ENCODE results near the gene SLC25A44.

SLC25A44 gene

GRCh38 chr1:156232201-156232894 is 38.4 kb downstream of the SLC25A44 start:
- FAIRE-seq = no peak
- TF ChIP-seq POLR2A (IDR thresholded peaks at IDR 0.05; ENCODE audit: low read depth, low read length) (no peak), POLR2AphosphoS5 (IDR thresholded peaks at IDR 0.05; ENCODE audit: low read depth, low read length) (no peak), TAF1 (IDR thresholded peaks at IDR 0.05; ENCODE audit: borderline replicate concordance, low read depth, low read length) (no peak)
- no peak for DNase-seq (ENCODE audit: insufficient read length)

DNA sequence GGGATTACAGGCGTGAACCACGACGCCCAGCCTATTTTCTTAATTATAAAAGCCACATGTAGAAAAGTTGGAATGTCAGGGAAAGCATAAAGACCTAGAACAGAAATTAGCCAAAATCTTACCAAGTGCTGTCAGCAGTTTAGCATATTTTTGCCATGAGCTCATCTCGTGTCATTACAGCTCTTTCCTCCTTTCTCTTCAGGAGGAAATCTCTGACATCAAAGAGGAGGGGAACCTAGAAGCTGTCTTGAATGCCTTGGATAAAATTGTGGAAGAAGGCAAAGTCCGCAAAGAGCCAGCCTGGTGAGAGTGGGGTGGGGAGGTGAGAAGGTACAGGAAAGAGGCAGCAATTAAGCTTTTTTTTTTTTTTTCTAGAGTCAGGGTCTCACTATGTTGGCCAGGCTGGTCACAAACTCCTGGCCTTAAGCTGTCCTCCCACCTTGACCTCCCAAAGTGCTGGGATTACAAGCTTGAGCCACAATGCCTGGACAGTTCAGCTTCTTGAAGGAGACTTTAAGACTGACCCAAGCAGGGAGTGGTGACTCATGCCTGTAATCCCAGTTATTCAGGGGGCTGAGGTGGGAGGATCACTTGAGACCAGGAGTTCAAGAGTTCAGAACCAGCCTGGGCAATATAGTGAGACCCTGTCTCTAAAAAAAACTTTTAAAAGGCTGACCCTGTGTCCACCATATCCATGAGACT is 39.7 kb downstream of the SLC25A44 start:
- DNase-seq (ENCODE audit: insufficient read length) (no peak), FAIRE-seq (no peak)
- TF ChIP-seq POLR2A (IDR thresholded peaks at IDR 0.05; ENCODE audit: low read depth, low read length) (no peak), POLR2AphosphoS5 (IDR thresholded peaks at IDR 0.05; ENCODE audit: low read depth, low read length) (no peak), TAF1 (IDR thresholded peaks at IDR 0.05; ENCODE audit: borderline replicate concordance, low read depth, low read length) (no peak)

DNA sequence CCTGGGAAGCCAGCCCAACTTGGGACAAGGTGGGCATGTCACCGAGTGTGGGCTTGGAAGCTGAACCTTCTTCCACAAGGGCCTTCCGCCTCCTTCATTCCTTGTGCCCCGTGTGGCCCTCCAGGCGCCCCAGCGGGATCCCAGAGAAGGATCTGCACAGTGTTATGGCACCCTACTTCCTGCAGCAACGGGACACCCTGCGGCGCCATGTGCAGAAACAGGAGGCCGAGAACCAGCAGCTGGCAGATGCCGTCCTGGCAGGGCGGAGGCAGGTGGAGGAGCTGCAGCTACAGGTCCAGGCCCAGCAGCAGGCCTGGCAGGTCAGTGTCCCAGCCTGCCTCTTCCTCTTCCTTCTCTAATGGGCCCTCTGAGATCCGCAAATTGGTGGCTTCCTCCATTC is 42.3 kb downstream of the SLC25A44 start:
- no peak for TF ChIP-seq POLR2AphosphoS5 (IDR thresholded peaks at IDR 0.05; ENCODE audit: low read depth, low read length)
- no peak for TF ChIP-seq TAF1 (IDR thresholded peaks at IDR 0.05; ENCODE audit: borderline replicate concordance, low read depth, low read length)
- TF ChIP-seq POLR2A (IDR thresholded peaks at IDR 0.05; ENCODE audit: low read depth, low read length) = no peak
- DNase-seq (ENCODE audit: insufficient read length) = no peak
- no peak for FAIRE-seq

- DNase-seq (ENCODE audit: insufficient read length) (no peak), FAIRE-seq (no peak)
- TF ChIP-seq POLR2A (IDR thresholded peaks at IDR 0.05; ENCODE audit: low read depth, low read length) (no peak), TAF1 (IDR thresholded peaks at IDR 0.05; ENCODE audit: borderline replicate concordance, low read depth, low read length) (no peak), POLR2AphosphoS5 (IDR thresholded peaks at IDR 0.05; ENCODE audit: low read depth, low read length) (no peak)
These were observed 44.3 kb downstream of the SLC25A44 start for GRCh38 chr1:156238248-156238647.

- TF ChIP-seq POLR2A (IDR thresholded peaks at IDR 0.05; ENCODE audit: low read depth, low read length) (no peak; the same call in 1 of the 2 replicates), POLR2AphosphoS5 (IDR thresholded peaks at IDR 0.05; ENCODE audit: low read depth, low read length) (no peak; the same call in 1 of the 2 replicates), TAF1 (IDR thresholded peaks at IDR 0.05; ENCODE audit: borderline replicate concordance, low read depth, low read length) (no peak)
- DNase-seq (ENCODE audit: insufficient read length) (no peak), FAIRE-seq (no peak)
These were observed 47.5 kb downstream of the SLC25A44 start for GRCh38 chr1:156241311-156241811.

GRCh38 chr1:156241926-156242325 is 48.0 kb downstream of the SLC25A44 start, which contains the start of gene BGLAP:
BGLAP (plus strand) TSS chr1:156242184; CDS start chr1:156242232, 48 bp downstream.
- TF ChIP-seq POLR2A (IDR thresholded peaks at IDR 0.05; ENCODE audit: low read depth, low read length) = no peak; the same call in none of the 2 replicates
- TF ChIP-seq POLR2AphosphoS5 (IDR thresholded peaks at IDR 0.05; ENCODE audit: low read depth, low read length) = no peak
- TF ChIP-seq TAF1 (IDR thresholded peaks at IDR 0.05; ENCODE audit: borderline replicate concordance, low read depth, low read length) = no peak
- DNase-seq (ENCODE audit: insufficient read length) = no peak
- no peak for FAIRE-seq

- no peak for DNase-seq (ENCODE audit: insufficient read length)
- FAIRE-seq = no peak
- TF ChIP-seq POLR2A (IDR thresholded peaks at IDR 0.05; ENCODE audit: low read depth, low read length) = no peak
- no peak for TF ChIP-seq TAF1 (IDR thresholded peaks at IDR 0.05; ENCODE audit: borderline replicate concordance, low read depth, low read length)
- TF ChIP-seq POLR2AphosphoS5 (IDR thresholded peaks at IDR 0.05; ENCODE audit: low read depth, low read length) = no peak
These were observed 48.8 kb downstream of the SLC25A44 start for GRCh38 chr1:156242738-156243137.

DNA sequence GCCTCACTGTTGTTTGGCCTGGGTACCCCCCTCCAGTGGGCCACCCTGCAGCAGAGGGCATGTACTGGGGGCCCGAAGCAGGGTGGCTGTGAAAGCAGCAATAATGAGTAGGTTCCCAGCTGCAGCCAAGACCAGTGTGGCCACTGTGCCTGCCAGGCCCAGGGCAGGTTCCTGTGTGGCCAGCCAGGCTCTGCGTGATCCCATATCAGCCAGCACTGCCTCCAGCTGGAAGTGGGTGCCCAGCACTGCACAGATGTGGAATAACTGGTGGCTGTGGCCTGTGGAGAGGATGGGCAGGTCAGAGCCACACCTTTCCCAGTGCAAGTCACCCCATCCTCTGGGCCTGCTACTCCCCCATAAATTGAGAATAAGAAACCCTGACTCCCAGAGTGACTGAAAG is 50.2 kb downstream of the SLC25A44 start:
- DNase-seq (ENCODE audit: insufficient read length) = no peak
- FAIRE-seq = no peak
- TF ChIP-seq TAF1 (IDR thresholded peaks at IDR 0.05; ENCODE audit: borderline replicate concordance, low read depth, low read length) = no peak
- TF ChIP-seq POLR2A (IDR thresholded peaks at IDR 0.05; ENCODE audit: low read depth, low read length) = no peak
- no peak for TF ChIP-seq POLR2AphosphoS5 (IDR thresholded peaks at IDR 0.05; ENCODE audit: low read depth, low read length)

DNA sequence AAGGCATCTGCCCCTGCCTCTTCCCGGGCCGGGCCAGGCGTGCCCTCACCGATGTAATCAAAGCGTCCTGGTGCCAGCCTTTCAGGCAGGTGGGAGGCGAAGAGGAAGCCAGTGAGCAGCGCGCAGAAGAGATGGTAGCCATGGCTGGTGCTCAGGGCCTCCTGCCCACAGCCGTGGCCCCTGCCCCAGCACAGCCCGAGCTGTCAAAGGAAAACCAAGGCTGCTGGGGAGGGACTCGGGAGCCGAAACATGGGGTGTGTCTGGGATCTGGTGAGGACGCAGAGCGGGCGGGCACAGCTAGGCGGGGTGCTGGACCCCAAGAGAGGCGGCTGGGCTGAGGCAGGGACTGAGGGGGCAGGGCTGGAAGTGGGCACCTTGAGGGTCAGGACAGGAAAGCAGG is 50.8 kb downstream of the SLC25A44 start:
- TF ChIP-seq POLR2AphosphoS5 (IDR thresholded peaks at IDR 0.05; ENCODE audit: low read depth, low read length) (no peak), POLR2A (IDR thresholded peaks at IDR 0.05; ENCODE audit: low read depth, low read length) (no peak), TAF1 (IDR thresholded peaks at IDR 0.05; ENCODE audit: borderline replicate concordance, low read depth, low read length) (no peak)
- no peak for DNase-seq (ENCODE audit: insufficient read length)
- FAIRE-seq = no peak

GRCh38 chr1:156245451-156246232 is 51.7 kb downstream of the SLC25A44 start:
- peak; percentile 76 for FAIRE-seq
- no peak for TF ChIP-seq TAF1 (IDR thresholded peaks at IDR 0.05; ENCODE audit: borderline replicate concordance, low read depth, low read length)
- no peak for TF ChIP-seq POLR2AphosphoS5 (IDR thresholded peaks at IDR 0.05; ENCODE audit: low read depth, low read length)
- TF ChIP-seq POLR2A (IDR thresholded peaks at IDR 0.05; ENCODE audit: low read depth, low read length) = no peak
- peak; percentile 58 for DNase-seq (ENCODE audit: insufficient read length)

DNA sequence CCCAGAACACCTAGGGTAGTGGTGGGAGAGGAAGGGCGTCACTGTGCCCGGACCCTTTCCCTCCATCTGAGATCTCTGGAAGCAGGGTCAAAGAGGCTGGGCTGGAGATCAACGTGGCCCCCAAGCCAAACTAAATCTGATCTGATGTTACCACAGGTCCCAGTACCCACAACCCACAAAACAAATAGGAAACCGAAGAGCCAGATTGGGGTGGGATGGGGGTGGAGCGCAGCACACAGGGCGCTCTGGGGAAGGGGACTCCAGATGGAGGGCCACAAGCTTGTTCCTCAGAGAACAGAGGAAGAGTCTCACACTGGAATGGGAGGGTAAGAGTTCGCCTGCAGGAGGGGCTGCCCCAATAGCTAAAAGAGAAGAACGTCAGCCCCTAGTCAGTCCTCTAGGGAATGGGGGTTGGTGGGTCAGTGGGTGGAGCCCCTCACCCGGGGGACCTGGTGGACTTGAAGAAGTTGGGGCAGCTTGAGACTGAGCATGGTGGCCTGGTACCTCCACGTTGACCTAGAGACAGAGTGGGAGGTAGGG is 52.4 kb downstream of the SLC25A44 start:
- FAIRE-seq = no peak
- TF ChIP-seq POLR2AphosphoS5 (IDR thresholded peaks at IDR 0.05; ENCODE audit: low read depth, low read length) (no peak; the same call in 1 of the 2 replicates), TAF1 (IDR thresholded peaks at IDR 0.05; ENCODE audit: borderline replicate concordance, low read depth, low read length) (no peak), POLR2A (IDR thresholded peaks at IDR 0.05; ENCODE audit: low read depth, low read length) (no peak)
- no peak for DNase-seq (ENCODE audit: insufficient read length)
